Skeletal muscle satellite cell (primary cell): ENCODE results near the gene CARD6.
"Not testable (repeated sequence)": the region's sequence is repeated elsewhere in the genome, so short reads cannot be mapped to it uniquely, and the experiment has no call there.

ENCODE experiments used
- H3K27me3 ChIP-seq: 2 replicates; pipeline ENCODE4 v1.7.0; 2013; ENCODE audit warnings: low read length; ENCODE audit not compliant: control insufficient read depth, insufficient read depth
- H3K36me3 ChIP-seq: 2 replicates; pipeline ENCODE4 v1.7.0; 2013; ENCODE audit warnings: mild to moderate bottlenecking, control low read depth, low read length; ENCODE audit not compliant: insufficient read depth
- H3K4me1 ChIP-seq: 2 replicates; pipeline ENCODE4 v1.7.0; 2013; ENCODE audit warnings: low read length; ENCODE audit not compliant: control insufficient read depth, insufficient read depth
- H3K4me2 ChIP-seq: 2 replicates; pipeline ENCODE4 v1.7.0; 2013; ENCODE audit warnings: mild to moderate bottlenecking, low read length
- H3K4me3 ChIP-seq: 2 replicates; pipeline ENCODE4 v1.7.0; 2013; ENCODE audit warnings: low read length
- H3K9ac ChIP-seq: 2 replicates; pipeline ENCODE4 v1.7.0; 2013; ENCODE audit warnings: mild to moderate bottlenecking, low read depth, low read length, moderate library complexity
- H3K9me3 ChIP-seq: replicated peaks from 2 replicates; pipeline ENCODE4 v1.7.0; 2013; ENCODE audit warnings: mild to moderate bottlenecking, control low read depth, low read length

CARD6 gene

GRCh38 chr5:40847525-40847924, 6.4 kb downstream of the CARD6 start:
- no peaks in the 10 kb centered on the region for H3K9me3 ChIP-seq
- no peak overlapping the region for H3K4me3 ChIP-seq
- H3K27me3 ChIP-seq: no peaks in the 10 kb centered on the region
- H3K4me2 ChIP-seq: no peak overlapping the region
- no peak overlapping the region for H3K9ac ChIP-seq
- H3K4me1 ChIP-seq: peaks cover 5% of the 10 kb centered on the region
- H3K36me3 ChIP-seq: no peaks in the 10 kb centered on the region

GRCh38 chr5:40853632-40854192, 12.5 kb downstream of the CARD6 start:
- H3K4me1 ChIP-seq: no peaks in the 10 kb centered on the region

GRCh38 chr5:40860711-40861110, 19.5 kb downstream of the CARD6 start:
- Histone ChIP-seq H3K4me3 (no peak overlapping the region), H3K4me2 (no peak overlapping the region), H3K9me3 (no peaks in the 10 kb centered on the region), H3K9ac (no peak overlapping the region), H3K4me1 (no peaks in the 10 kb centered on the region), H3K27me3 (no peaks in the 10 kb centered on the region), H3K36me3 (no peaks in the 10 kb centered on the region)

More at GRCh38 chr5:40853632-40854192, 12.5 kb downstream of the CARD6 start:
- Histone ChIP-seq H3K9me3 (no peaks in the 10 kb centered on the region), H3K27me3 (no peaks in the 10 kb centered on the region), H3K4me2 (no peak overlapping the region), H3K4me3 (no peak overlapping the region), H3K36me3 (no peaks in the 10 kb centered on the region), H3K9ac (no peak overlapping the region)

GRCh38 chr5:40865004-40865403, 23.8 kb downstream of the CARD6 start:
- not testable (repeated sequence) for H3K36me3 ChIP-seq, H3K9me3 ChIP-seq, H3K27me3 ChIP-seq, H3K9ac ChIP-seq, H3K4me2 ChIP-seq, H3K4me1 ChIP-seq, H3K4me3 ChIP-seq

GRCh38 chr5:40866844-40867243, 25.7 kb downstream of the CARD6 start:
- no peak overlapping the region for H3K9ac ChIP-seq
- no peaks in the 10 kb centered on the region for H3K36me3 ChIP-seq
- H3K4me2 ChIP-seq: no peak overlapping the region
- no peaks in the 10 kb centered on the region for H3K4me1 ChIP-seq
- H3K27me3 ChIP-seq: peaks cover 2% of the 10 kb centered on the region
- no peak overlapping the region for H3K4me3 ChIP-seq
- H3K9me3 ChIP-seq: no peaks in the 10 kb centered on the region

- no peak overlapping the region for H3K4me2 ChIP-seq
- H3K4me3 ChIP-seq: no peak overlapping the region
- H3K27me3 ChIP-seq: peaks cover 2% of the 10 kb centered on the region
- H3K4me1 ChIP-seq: no peaks in the 10 kb centered on the region
- no peaks in the 10 kb centered on the region for H3K9me3 ChIP-seq
- H3K36me3 ChIP-seq: no peaks in the 10 kb centered on the region
- H3K9ac ChIP-seq: no peak overlapping the region
Observed at GRCh38 chr5:40869384-40869783, 28.2 kb downstream of the CARD6 start.

GRCh38 chr5:40871177-40871576, 30.0 kb downstream of the CARD6 start:
- H3K36me3 ChIP-seq: no peaks in the 10 kb centered on the region
- H3K4me2 ChIP-seq: no peak overlapping the region
- H3K4me1 ChIP-seq: no peaks in the 10 kb centered on the region
- H3K9ac ChIP-seq: no peak overlapping the region
- H3K9me3 ChIP-seq: no peaks in the 10 kb centered on the region
- H3K27me3 ChIP-seq: peaks cover 2% of the 10 kb centered on the region
- no peak overlapping the region for H3K4me3 ChIP-seq

GRCh38 chr5:40872253-40872652, 31.1 kb downstream of the CARD6 start:
- not testable (repeated sequence) for H3K27me3 ChIP-seq, H3K4me1 ChIP-seq, H3K9me3 ChIP-seq

GRCh38 chr5:40873286-40873880, 32.2 kb downstream of the CARD6 start:
- Histone ChIP-seq H3K4me1 (no peaks in the 10 kb centered on the region), H3K4me2 (no peak overlapping the region), H3K9ac (no peak overlapping the region), H3K4me3 (no peak overlapping the region), H3K9me3 (peaks cover 3% of the 10 kb centered on the region), H3K36me3 (no peaks in the 10 kb centered on the region), H3K27me3 (peaks cover 2% of the 10 kb centered on the region)

More at GRCh38 chr5:40872253-40872652, 31.1 kb downstream of the CARD6 start:
- H3K9ac ChIP-seq, H3K36me3 ChIP-seq, H3K4me2 ChIP-seq, H3K4me3 ChIP-seq: not testable (repeated sequence)

GRCh38 chr5:40875958-40876357, 34.8 kb downstream of the CARD6 start:
- no peak overlapping the region for H3K9ac ChIP-seq
- no peak overlapping the region for H3K4me3 ChIP-seq
- no peaks in the 10 kb centered on the region for H3K4me1 ChIP-seq
- H3K4me2 ChIP-seq: no peak overlapping the region
- no peaks in the 10 kb centered on the region for H3K27me3 ChIP-seq
- H3K36me3 ChIP-seq: no peaks in the 10 kb centered on the region
- H3K9me3 ChIP-seq: peaks cover 3% of the 10 kb centered on the region

GRCh38 chr5:40877371-40877988, 36.3 kb downstream of the CARD6 start:
- Histone ChIP-seq H3K36me3 (no peaks in the 10 kb centered on the region), H3K4me2 (no peak overlapping the region), H3K4me3 (no peak overlapping the region), H3K9ac (no peak overlapping the region), H3K4me1 (no peaks in the 10 kb centered on the region), H3K27me3 (no peaks in the 10 kb centered on the region), H3K9me3 (peaks cover 3% of the 10 kb centered on the region)
